ENCODE results near the gene PDP2. TPM values are rescaled to one million over a fixed set of nuclear protein-coding genes. Genes with fewer than 3 reads are reported as not detected.

Gene PDP2
- total and polyA plus RNA-seq, 4 experiments from 2014 or later, result 2.4 to 19.3 (median 10.1) TPM

DNA sequence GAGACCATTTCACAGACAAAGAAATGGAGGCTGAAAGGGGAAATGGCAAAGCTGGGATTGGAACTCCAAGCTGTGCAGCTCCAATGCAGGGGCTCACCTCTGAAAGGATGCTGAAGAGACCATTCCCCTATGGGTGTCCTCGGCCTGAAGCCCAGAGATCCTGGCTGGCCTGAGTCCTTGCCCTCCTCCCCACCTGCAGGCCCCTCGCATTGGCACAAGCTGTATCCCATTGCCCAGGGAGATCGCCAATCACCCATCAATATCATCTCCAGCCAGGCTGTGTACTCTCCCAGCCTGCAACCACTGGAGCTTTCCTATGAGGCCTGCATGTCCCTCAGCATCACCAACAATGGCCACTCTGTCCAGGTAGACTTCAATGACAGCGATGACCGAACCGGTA, 33.5 kb upstream of the PDP2 start:
- ChIA-PET POLR2A (ENCODE audit: partially characterized antibody) (no interaction called here), CTCF (ENCODE audit: partially characterized antibody) (interaction anchor here (0.9 to 1.0 kb wide), 2 partner anchors 11 to 22 kb away, joined by 3 to 4 read pairs; no protein-coding TSS in a partner anchor)
- no peaks in the 10 kb centered on the region for H3K36me3 ChIP-seq (ENCODE audit: insufficient read depth, low read length)
- H3K27me3 ChIP-seq (ENCODE audit: insufficient read depth, low read length), result peaks cover 17% of the 10 kb centered on the region
- no peaks in the 10 kb centered on the region for H3K4me1 ChIP-seq (ENCODE audit: insufficient read depth, low read length)
- Mint-ChIP-seq H3K4me1 (peaks cover 2 to 10% (median 8%) of the 10 kb centered on the region in 4 donors), H3K27ac (no peak overlapping the region), H3K27me3 (peaks cover 31% of the 10 kb centered on the region in 2 donors), H3K9me3 (no peaks in the 10 kb centered on the region), H3K36me3 (no peaks in the 10 kb centered on the region), H3K4me3 (no peak overlapping the region)
- no peak overlapping the region for H3K27ac ChIP-seq (ENCODE audit: low read depth, low read length)
- DNase-seq, result no peak
- no peaks in the 10 kb centered on the region for H3K9me3 ChIP-seq (ENCODE audit: control insufficient read depth in 1 of 2, low read length in 2 of 2)
- no peak overlapping the region for H3K4me3 ChIP-seq (ENCODE audit: low read length in 2 of 2)
- intact Hi-C loops (cut with micrococcal nuclease), result no loop called here

DNA sequence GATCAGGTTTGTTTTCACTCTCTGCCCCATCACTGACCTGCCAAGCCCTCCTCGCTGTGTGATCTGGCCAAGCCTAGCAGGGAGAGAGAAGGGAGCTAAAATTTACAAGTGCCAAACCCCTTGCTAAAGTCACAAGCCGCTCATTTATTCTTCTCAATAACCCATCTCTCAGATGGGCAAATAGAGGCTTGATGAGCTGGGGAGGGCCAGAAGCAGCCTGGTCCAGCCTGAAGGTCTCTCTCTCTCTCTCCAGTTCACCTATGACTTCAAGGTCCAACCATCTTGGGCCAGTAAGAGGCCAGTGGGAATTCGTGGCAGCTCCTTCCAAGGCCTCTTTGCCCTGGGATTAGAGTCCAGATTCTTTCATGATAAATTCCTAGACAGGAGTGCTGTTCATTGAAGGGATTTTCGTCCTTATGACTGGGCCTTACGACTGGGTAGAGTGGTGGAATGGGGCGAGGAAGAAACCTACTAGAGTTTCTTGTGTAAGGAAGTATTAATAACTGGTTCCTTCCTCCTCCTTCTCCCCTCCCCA, 32.7 kb upstream of the PDP2 start:
- H3K4me3 Mint-ChIP-seq, result no peak overlapping the region
- Histone ChIP-seq H3K9me3 (ENCODE audit: control insufficient read depth in 1 of 2, low read length in 2 of 2) (no peaks in the 10 kb centered on the region), H3K4me1 (ENCODE audit: insufficient read depth, low read length) (no peaks in the 10 kb centered on the region), H3K36me3 (ENCODE audit: insufficient read depth, low read length) (no peaks in the 10 kb centered on the region), H3K27me3 (ENCODE audit: insufficient read depth, low read length) (peaks cover 15% of the 10 kb centered on the region), H3K27ac (ENCODE audit: low read depth, low read length) (no peak overlapping the region), H3K4me3 (ENCODE audit: low read length in 2 of 2) (no peak overlapping the region)
- H3K27ac Mint-ChIP-seq, result no peak overlapping the region
- POLR2A ChIA-PET (ENCODE audit: partially characterized antibody), result no interaction called here
- H3K36me3 Mint-ChIP-seq, result no peaks in the 10 kb centered on the region
- peaks cover 2 to 10% (median 8%) of the 10 kb centered on the region in 4 donors for H3K4me1 Mint-ChIP-seq
- CTCF ChIA-PET (ENCODE audit: partially characterized antibody), result interaction anchor here (0.7 to 1.0 kb wide), 4 partner anchors 12 to 21 kb away, joined by 3 to 4 read pairs (median 3); partner anchors contain the start of gene NAE1
- H3K9me3 Mint-ChIP-seq, result no peaks in the 10 kb centered on the region
- peaks cover 27 to 28% of the 10 kb centered on the region in 2 donors for H3K27me3 Mint-ChIP-seq
- intact Hi-C loops (cut with micrococcal nuclease), result no loop called here
- no peak for DNase-seq

DNA sequence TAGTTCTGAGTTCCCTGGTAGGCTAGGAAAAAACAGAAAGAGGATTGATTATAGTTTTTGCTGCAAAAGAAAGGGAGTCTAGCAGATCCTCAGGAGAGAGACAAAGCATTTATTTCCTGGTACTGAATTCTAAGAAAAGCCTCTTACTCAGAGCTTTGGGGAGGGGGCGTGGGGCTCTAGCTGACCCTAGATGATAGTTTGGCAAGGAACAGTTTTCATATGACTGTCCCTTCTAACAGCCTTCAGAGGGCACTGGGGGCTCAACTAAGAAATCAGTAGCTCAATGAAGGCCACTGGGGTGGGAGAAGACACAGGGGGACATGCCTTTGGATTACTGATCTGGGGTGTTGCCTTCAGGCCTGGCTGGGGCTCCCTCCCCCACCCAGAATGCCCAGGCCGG, 32.1 kb upstream of the PDP2 start:
- Mint-ChIP-seq H3K4me3 (no peak overlapping the region), H3K9me3 (no peaks in the 10 kb centered on the region), H3K4me1 (peaks cover 2 to 10% (median 8%) of the 10 kb centered on the region in 4 donors), H3K27ac (no peak overlapping the region), H3K36me3 (no peaks in the 10 kb centered on the region), H3K27me3 (peaks cover 23 to 24% of the 10 kb centered on the region in 2 donors)
- Histone ChIP-seq H3K27ac (ENCODE audit: low read depth, low read length) (no peak overlapping the region), H3K9me3 (ENCODE audit: control insufficient read depth in 1 of 2, low read length in 2 of 2) (no peaks in the 10 kb centered on the region), H3K27me3 (ENCODE audit: insufficient read depth, low read length) (peaks cover 12% of the 10 kb centered on the region), H3K4me1 (ENCODE audit: insufficient read depth, low read length) (no peaks in the 10 kb centered on the region), H3K36me3 (ENCODE audit: insufficient read depth, low read length) (no peaks in the 10 kb centered on the region), H3K4me3 (ENCODE audit: low read length in 2 of 2) (no peak overlapping the region)
- ChIA-PET POLR2A (ENCODE audit: partially characterized antibody) (no interaction called here), CTCF (ENCODE audit: partially characterized antibody) (interaction anchor here (0.7 to 1.4 kb wide), 4 partner anchors 18 to 25 kb away, joined by 3 to 4 read pairs (median 4); partner anchors contain the start of gene NAE1)
- intact Hi-C loops (cut with micrococcal nuclease), result no loop called here
- no peak for DNase-seq

DNA sequence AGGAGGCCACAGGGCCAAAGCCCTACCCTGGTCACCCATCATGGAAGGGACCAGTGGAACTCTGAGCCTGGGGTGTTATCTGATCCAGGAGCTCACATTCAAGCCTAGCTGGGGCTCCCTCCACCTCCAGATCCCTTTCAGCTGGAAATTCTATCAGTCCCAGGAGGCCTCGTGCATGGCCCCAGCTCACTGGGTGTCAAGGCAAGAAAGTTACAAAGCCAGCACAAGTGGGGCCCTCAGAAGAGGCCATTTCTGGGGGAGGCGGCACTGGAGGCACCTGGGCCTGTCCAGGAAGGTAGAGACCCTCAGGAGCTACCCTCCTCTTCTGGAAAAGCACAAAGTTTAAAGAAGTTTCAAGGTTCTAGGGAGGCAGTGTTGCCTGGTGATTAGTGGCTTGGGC, 31.3 kb upstream of the PDP2 start:
- Histone ChIP-seq H3K36me3 (ENCODE audit: insufficient read depth, low read length) (no peaks in the 10 kb centered on the region), H3K27ac (ENCODE audit: low read depth, low read length) (no peak overlapping the region), H3K9me3 (ENCODE audit: control insufficient read depth in 1 of 2, low read length in 2 of 2) (no peaks in the 10 kb centered on the region), H3K4me3 (ENCODE audit: low read length in 2 of 2) (no peak overlapping the region), H3K4me1 (ENCODE audit: insufficient read depth, low read length) (no peaks in the 10 kb centered on the region), H3K27me3 (ENCODE audit: insufficient read depth, low read length) (peaks cover 7% of the 10 kb centered on the region)
- POLR2A ChIA-PET (ENCODE audit: partially characterized antibody), result no interaction called here
- intact Hi-C loops (cut with micrococcal nuclease), result no loop called here
- CTCF ChIA-PET (ENCODE audit: partially characterized antibody), result interaction anchor here (1.2 to 1.4 kb wide), 2 partner anchors 19 to 24 kb away, joined by 4 to 9 read pairs; no protein-coding TSS in a partner anchor
- Mint-ChIP-seq H3K9me3 (no peaks in the 10 kb centered on the region), H3K27ac (no peak overlapping the region), H3K4me3 (no peak overlapping the region), H3K4me1 (peaks cover 0 to 6% (median 5%) of the 10 kb centered on the region in 4 donors), H3K36me3 (no peaks in the 10 kb centered on the region), H3K27me3 (peaks cover 16 to 18% of the 10 kb centered on the region in 2 donors)
- no peak for DNase-seq

DNA sequence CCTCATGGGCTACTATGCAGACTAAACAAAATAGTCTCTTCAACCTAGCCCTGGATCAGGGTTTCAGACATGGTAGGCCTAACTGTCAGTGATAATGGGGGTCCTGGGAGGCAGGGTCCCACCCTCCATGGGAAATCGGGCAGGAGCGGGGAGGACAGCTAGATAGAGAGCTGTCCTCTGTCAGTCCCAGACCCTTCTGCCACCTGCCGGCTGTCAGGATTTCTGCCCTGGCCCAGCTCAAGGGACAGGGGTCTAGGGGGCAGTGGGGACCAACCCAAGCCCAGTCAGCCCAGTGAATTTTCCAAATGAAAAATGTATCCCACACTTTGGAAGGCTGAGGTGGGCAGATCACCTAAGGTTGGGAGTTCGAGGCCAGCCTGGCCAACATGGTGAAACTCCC, 30.8 kb upstream of the PDP2 start:
- Mint-ChIP-seq H3K4me1 (peaks cover 0 to 5% (median 4%) of the 10 kb centered on the region in 4 donors), H3K9me3 (no peaks in the 10 kb centered on the region), H3K4me3 (no peak overlapping the region), H3K27me3 (peaks cover 16 to 18% of the 10 kb centered on the region in 2 donors), H3K27ac (no peak overlapping the region), H3K36me3 (no peaks in the 10 kb centered on the region)
- intact Hi-C loops (cut with micrococcal nuclease), result no loop called here
- no peak for DNase-seq
- H3K36me3 ChIP-seq (ENCODE audit: insufficient read depth, low read length), result no peaks in the 10 kb centered on the region
- ChIA-PET POLR2A (ENCODE audit: partially characterized antibody) (no interaction called here), CTCF (ENCODE audit: partially characterized antibody) (interaction anchor here (1.2 to 1.4 kb wide), 2 partner anchors 18 to 23 kb away, joined by 4 to 9 read pairs; no protein-coding TSS in a partner anchor)
- peaks cover 6% of the 10 kb centered on the region for H3K27me3 ChIP-seq (ENCODE audit: insufficient read depth, low read length)
- no peaks in the 10 kb centered on the region for H3K4me1 ChIP-seq (ENCODE audit: insufficient read depth, low read length)
- H3K4me3 ChIP-seq (ENCODE audit: low read length in 2 of 2), result no peak overlapping the region
- H3K27ac ChIP-seq (ENCODE audit: low read depth, low read length), result no peak overlapping the region
- no peaks in the 10 kb centered on the region for H3K9me3 ChIP-seq (ENCODE audit: control insufficient read depth in 1 of 2, low read length in 2 of 2)

DNA sequence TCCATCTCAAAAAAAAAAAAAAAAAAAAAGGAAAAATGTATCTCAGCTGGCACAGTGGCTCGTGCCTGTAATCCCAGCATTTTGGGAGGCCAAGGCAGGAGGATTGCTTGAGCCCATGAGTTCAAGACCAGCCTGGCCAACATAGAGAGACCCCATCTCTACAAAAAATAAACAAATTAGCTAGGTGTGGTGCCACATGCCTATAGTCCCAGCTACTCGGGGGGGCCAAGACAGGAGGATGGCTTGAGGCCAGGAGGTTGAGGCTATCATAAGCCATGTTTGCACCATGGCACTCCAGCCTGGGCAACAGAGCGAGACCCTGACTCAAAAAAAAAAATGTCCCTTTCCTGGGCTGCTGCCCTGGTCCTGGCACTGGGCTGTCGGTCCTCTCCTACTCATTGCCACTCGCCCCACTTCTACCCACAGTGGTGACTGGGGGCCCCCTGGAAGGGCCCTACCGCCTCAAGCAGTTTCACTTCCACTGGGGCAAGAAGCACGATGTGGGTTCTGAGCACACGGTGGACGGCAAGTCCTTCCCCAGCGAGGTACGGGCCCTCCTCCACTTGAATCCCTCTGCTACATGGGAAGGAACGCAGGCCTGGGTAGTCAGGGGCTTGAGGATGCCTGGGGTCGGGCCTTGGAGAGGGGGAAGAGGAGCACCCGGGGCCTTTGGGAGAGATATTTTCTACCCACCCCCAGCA, 30.1 kb upstream of the PDP2 start:
- peaks cover 0 to 5% (median 2%) of the 10 kb centered on the region in 4 donors for H3K4me1 Mint-ChIP-seq
- no peak overlapping the region for H3K4me3 Mint-ChIP-seq
- ChIA-PET POLR2A (ENCODE audit: partially characterized antibody) (no interaction called here), CTCF (ENCODE audit: partially characterized antibody) (interaction anchor here (1.2 to 1.4 kb wide), 2 partner anchors 18 kb away, joined by 5 to 9 read pairs; no protein-coding TSS in a partner anchor)
- intact Hi-C loops (cut with micrococcal nuclease), result no loop called here
- H3K4me1 ChIP-seq (ENCODE audit: insufficient read depth, low read length), result no peaks in the 10 kb centered on the region
- H3K27ac ChIP-seq (ENCODE audit: low read depth, low read length), result no peak overlapping the region
- no peaks in the 10 kb centered on the region for H3K9me3 Mint-ChIP-seq
- H3K36me3 ChIP-seq (ENCODE audit: insufficient read depth, low read length), result no peaks in the 10 kb centered on the region
- H3K27me3 ChIP-seq (ENCODE audit: insufficient read depth, low read length), result peaks cover 2% of the 10 kb centered on the region
- peaks cover 11 to 14% of the 10 kb centered on the region in 2 donors for H3K27me3 Mint-ChIP-seq
- H3K36me3 Mint-ChIP-seq, result no peaks in the 10 kb centered on the region
- DNase-seq, result no peak
- no peaks in the 10 kb centered on the region for H3K9me3 ChIP-seq (ENCODE audit: control insufficient read depth in 1 of 2, low read length in 2 of 2)
- H3K4me3 ChIP-seq (ENCODE audit: low read length in 2 of 2), result no peak overlapping the region
- H3K27ac Mint-ChIP-seq, result no peak overlapping the region

DNA sequence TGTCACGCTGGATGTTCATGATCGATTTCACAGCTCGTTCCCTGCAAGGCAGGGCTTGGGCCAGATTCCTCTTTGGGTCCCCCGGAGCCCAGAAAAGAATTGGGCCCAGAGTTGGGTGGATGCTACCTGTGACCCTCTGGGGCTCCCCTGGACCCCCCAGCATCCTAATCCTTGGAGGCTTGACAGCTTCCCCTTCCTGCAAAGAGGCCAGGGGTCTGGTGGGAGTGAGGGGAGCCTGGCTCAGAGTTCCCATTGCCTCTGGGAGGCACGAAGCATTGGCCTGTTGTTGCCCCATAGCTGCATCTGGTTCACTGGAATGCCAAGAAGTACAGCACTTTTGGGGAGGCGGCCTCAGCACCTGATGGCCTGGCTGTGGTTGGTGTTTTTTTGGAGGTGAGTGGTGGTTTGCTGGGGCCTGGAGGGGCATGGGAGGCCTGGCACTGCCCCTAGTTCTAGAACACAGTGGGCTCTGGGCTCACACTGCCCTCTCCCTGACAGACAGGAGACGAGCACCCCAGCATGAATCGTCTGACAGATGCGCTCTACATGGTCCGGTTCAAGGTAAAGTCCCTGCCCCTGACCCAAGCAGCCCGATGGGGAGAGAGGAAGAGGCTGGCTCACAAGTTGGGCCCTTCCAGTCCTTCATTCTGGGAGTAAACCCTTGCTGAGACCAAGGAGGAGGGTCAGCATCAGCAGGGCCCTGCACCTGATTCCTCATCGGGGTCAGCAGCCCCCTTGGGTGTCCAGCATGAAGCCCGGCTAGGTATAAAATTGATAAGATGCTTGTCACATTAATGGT, 28.9 kb upstream of the PDP2 start:
- H3K27me3 ChIP-seq (ENCODE audit: insufficient read depth, low read length), result no peaks in the 10 kb centered on the region
- peak overlapping the region in 1 of 7 donors; percentile 50 for H3K27ac Mint-ChIP-seq
- CTCF ChIA-PET (ENCODE audit: partially characterized antibody), result interaction anchor here (0.5 to 1.4 kb wide), 2 partner anchors 17 to 51 kb away, joined by 3 to 5 read pairs; no protein-coding TSS in a partner anchor
- H3K4me3 Mint-ChIP-seq, result no peak overlapping the region
- H3K4me1 Mint-ChIP-seq, result peaks cover 0 to under 1% (median 0%) of the 10 kb centered on the region in 4 donors
- H3K4me1 ChIP-seq (ENCODE audit: insufficient read depth, low read length), result no peaks in the 10 kb centered on the region
- H3K36me3 Mint-ChIP-seq, result no peaks in the 10 kb centered on the region
- peaks cover 2 to 5% of the 10 kb centered on the region in 2 donors for H3K27me3 Mint-ChIP-seq
- H3K9me3 ChIP-seq (ENCODE audit: control insufficient read depth in 1 of 2, low read length in 2 of 2), result no peaks in the 10 kb centered on the region
- DNase-seq, result no peak
- no peaks in the 10 kb centered on the region for H3K9me3 Mint-ChIP-seq
- no peak overlapping the region for H3K4me3 ChIP-seq (ENCODE audit: low read length in 2 of 2)
- H3K36me3 ChIP-seq (ENCODE audit: insufficient read depth, low read length), result no peaks in the 10 kb centered on the region
- no peak overlapping the region for H3K27ac ChIP-seq (ENCODE audit: low read depth, low read length)
- intact Hi-C loops (cut with micrococcal nuclease), result no loop called here
- POLR2A ChIA-PET (ENCODE audit: partially characterized antibody), result no interaction called here

Measured in CD4-positive, alpha-beta memory T cell (primary cell).